NB4 (cell line): ENCODE results near the gene HEXB.

Experiments used
- CTCF ChIP-seq: IDR thresholded peaks from one replicate; pipeline ENCODE4 v1.5.1; 2012; ENCODE audit warnings: low read depth, low read length
- POLR2A ChIP-seq: IDR thresholded peaks from 2 replicates; pipeline ENCODE4 v1.6.1; 2011; ENCODE audit warnings: mild to moderate bottlenecking; ENCODE audit not compliant: insufficient read length; ENCODE audit errors: extremely low read depth
- TF ChIP-seq, protein P1 (sequence below): IDR thresholded peaks from 2 replicates; pipeline ENCODE4 v1.6.1; 2011; ENCODE audit warnings: low read depth, low read length

- no peak for TF ChIP-seq CTCF
- TF ChIP-seq POLR2A, result no peak
- TF ChIP-seq, protein P1, sequence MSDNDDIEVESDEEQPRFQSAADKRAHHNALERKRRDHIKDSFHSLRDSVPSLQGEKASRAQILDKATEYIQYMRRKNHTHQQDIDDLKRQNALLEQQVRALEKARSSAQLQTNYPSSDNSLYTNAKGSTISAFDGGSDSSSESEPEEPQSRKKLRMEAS, result no peak
These were observed 24.9 kb upstream of the HEXB start for GRCh38 chr5:74660140-74660539.
